ENCODE measurements around the gene C1S. TPM values are rescaled to one million over a fixed set of nuclear protein-coding genes. Genes with fewer than 3 reads are reported as not detected.

C1S gene
- total and polyA plus RNA-seq, 2 of the 4 experiments (the other 2 are of a cell fraction): 49.6 to 85.4 TPM

- Histone ChIP-seq H2BK15ac (ENCODE audit: low read depth, low read length) (no peak overlapping the region), H3K36me3 (ENCODE audit: control insufficient read depth, insufficient read depth, low read length) (peaks cover 24% of the 10 kb centered on the region), H3K4ac (ENCODE audit: low read depth, low read length) (no peak overlapping the region), H3K9me3 (ENCODE audit: control insufficient read depth, insufficient read depth, low read length) (no peaks in the 10 kb centered on the region), H3K14ac (replicated peaks; ENCODE audit: low read depth, low read length) (no peak overlapping the region), H2BK20ac (ENCODE audit: low read depth, low read length) (no peak overlapping the region), H3K18ac (ENCODE audit: low read depth, low read length) (no peak overlapping the region), H3K56ac (ENCODE audit: extremely low read depth, insufficient read depth, low read length) (no peak overlapping the region), H4K91ac (ENCODE audit: insufficient read depth, low read depth, low read length) (no peak overlapping the region), H2BK120ac (ENCODE audit: low read depth, low read length) (no peak overlapping the region), H4K8ac (ENCODE audit: low read depth in 2 of 2, low read length in 2 of 2) (no peak overlapping the region), H3K4me2 (ENCODE audit: low read depth, low read length) (no peak overlapping the region), H3K4me3 (ENCODE audit: insufficient read depth, low read depth, low read length) (no peak overlapping the region), H2BK5ac (ENCODE audit: low read depth, low read length, poor library complexity, severe bottlenecking) (no peak overlapping the region), H3K4me1 (ENCODE audit: control insufficient read depth, insufficient read depth, low read length) (peaks cover 4% of the 10 kb centered on the region; the same call in 1 of the 2 replicates), H4K5ac (ENCODE audit: low read depth, low read length) (no peak overlapping the region), H3K27ac (ENCODE audit: insufficient read depth, low read length) (no peak overlapping the region), H3K9ac (ENCODE audit: low read depth, low read length) (no peak overlapping the region), H4K20me1 (ENCODE audit: insufficient read depth, low read length) (peaks cover 4% of the 10 kb centered on the region), H3K23ac (ENCODE audit: low read depth, low read length) (no peak overlapping the region), H3K27me3 (ENCODE audit: control insufficient read depth, insufficient read depth, low read length) (no peaks in the 10 kb centered on the region), H2AK9ac (replicated peaks; ENCODE audit: low read depth, low read length, poor library complexity) (no peak overlapping the region), H3K9me1 (ENCODE audit: insufficient read depth, low read length) (peaks cover 12% of the 10 kb centered on the region; the same call in 1 of the 2 replicates), H2AFZ (replicated peaks; ENCODE audit: low read length, poor library complexity) (no peak overlapping the region), H3K79me1 (ENCODE audit: low read depth in 1 of 2, low read length in 2 of 2) (peaks cover 17 to 29% of the 10 kb centered on the region in 2 experiments), H2AK5ac (ENCODE audit: low read depth, low read length) (no peak overlapping the region)
- TF ChIP-seq RFX5 (IDR thresholded peaks at IDR 0.05; ENCODE audit: low read depth, low read length) (no peak), MXI1 (IDR thresholded peaks at IDR 0.05; ENCODE audit: borderline replicate concordance, low read depth, low read length) (no peak), FOS (IDR thresholded peaks at IDR 0.05; ENCODE audit: low read depth, low read length) (no peak), POLR2A (IDR thresholded peaks at IDR 0.05; ENCODE audit: low read depth, low read length) (no peak), RCOR1 (IDR thresholded peaks at IDR 0.05; ENCODE audit: insufficient replicate concordance, low read length) (no peak), MAZ (IDR thresholded peaks at IDR 0.05; ENCODE audit: borderline replicate concordance, low read depth, low read length) (no peak)
- intact Hi-C loops (cut with micrococcal nuclease) (no loop called here), dilution Hi-C loops (cut with HindIII; ENCODE audit: low sequenced_read_pairs, unreplicated experiment) (no loop called here), in situ Hi-C loops (cut with MboI; ENCODE audit: low sequenced_read_pairs) (no loop called here)
- DNase-seq (no peak), ATAC-seq (ENCODE audit: low read depth) (no peak)
- POLR2A ChIA-PET (ENCODE audit: unreplicated experiment): no interaction called here
- WGBS, 2 experiments (ENCODE audit: extremely low coverage in 2 of 2, insufficient read length in 1 of 2): 85% methylated on average over 2 of the region's 3 CpGs; no CpG with 5 or more reads in 1 of the 2 experiments
- BruUV-seq (replicated peaks): no TSS peak
- CTCF ChIA-PET: no interaction called here
Observed at GRCh38 chr12:7102582-7102981, 42.1 kb downstream of the C1S start.

All from IMR-90 (cell line).